ENCODE data around the gene KRT84. TPM values are rescaled to one million over a fixed set of nuclear protein-coding genes. Genes with fewer than 3 reads are reported as not detected.

KRT84 gene
- polyA plus RNA-seq, 3 donors, result not detected

DNA sequence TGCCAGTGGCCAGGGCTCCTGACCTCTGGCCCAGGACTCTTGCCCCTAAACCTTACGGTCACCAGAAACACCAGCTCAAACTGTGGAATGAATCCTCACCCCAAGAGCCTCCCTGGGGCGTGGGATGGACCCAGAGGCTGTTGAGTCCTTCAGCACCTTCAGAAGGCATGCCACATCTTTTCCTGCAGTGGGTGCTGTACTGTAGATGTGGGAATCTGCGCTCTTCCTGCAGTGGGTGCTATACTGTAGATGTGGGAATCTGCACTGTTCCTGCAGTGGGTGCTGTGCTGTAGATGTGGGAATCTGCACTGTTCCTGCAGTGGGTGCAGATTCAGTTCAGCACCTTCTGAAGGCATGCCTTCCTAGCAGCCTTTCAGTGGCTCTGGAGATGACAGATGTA lies 19.5 kb upstream of the KRT84 start:
- H3K36me3 Mint-ChIP-seq, result no peaks in the 10 kb centered on the region
- H3K27me3 Mint-ChIP-seq (ENCODE audit: low read depth in 3 of 3), result peaks cover 1 to 13% (median 6%) of the 10 kb centered on the region in 3 donors
- H3K4me3 Mint-ChIP-seq, result no peak overlapping the region
- Histone ChIP-seq H3K27me3 (ENCODE audit: control insufficient read depth in 2 of 2, insufficient read depth in 2 of 2, low read length in 2 of 2) (no peaks in the 10 kb centered on the region), H3K9ac (ENCODE audit: insufficient read depth, low read length, poor library complexity, severe bottlenecking) (no peak overlapping the region), H3K4me3 (replicated peaks in 1 of 3; ENCODE audit: low read depth in 2 of 3, low read length in 3 of 3) (no peak overlapping the region), H2AFZ (ENCODE audit: insufficient read depth, low read depth, low read length, poor library complexity, severe bottlenecking) (no peak overlapping the region), H3K36me3 (replicated peaks in 1 of 2; ENCODE audit: control insufficient read depth in 1 of 2, insufficient read depth in 2 of 2, low read length in 2 of 2) (no peaks in the 10 kb centered on the region), H4K20me1 (ENCODE audit: insufficient read depth, low read length) (no peaks in the 10 kb centered on the region), H3K27ac (ENCODE audit: low read depth in 1 of 2, low read length in 2 of 2) (no peak overlapping the region), H3K4me1 (ENCODE audit: control insufficient read depth in 1 of 2, insufficient read depth in 2 of 2, low read length in 2 of 2) (no peaks in the 10 kb centered on the region), H3K9me3 (replicated peaks in 1 of 2; ENCODE audit: control insufficient read depth in 1 of 2, insufficient read depth in 1 of 2, low read length in 2 of 2) (no peaks in the 10 kb centered on the region), H3K79me2 (ENCODE audit: insufficient read depth, low read length) (no peaks in the 10 kb centered on the region), H3K4me2 (replicated peaks; ENCODE audit: extremely low read depth, low read length, poor library complexity, severe bottlenecking) (no peak overlapping the region)
- H3K27ac Mint-ChIP-seq, result no peak overlapping the region
- peaks cover 0 to 2% (median 0%) of the 10 kb centered on the region in 7 donors for H3K9me3 Mint-ChIP-seq
- no peaks in the 10 kb centered on the region for H3K4me1 Mint-ChIP-seq
- 100% methylated on average over 1 of the region's 3 CpGs for WGBS (ENCODE audit: insufficient coverage)
- TF ChIP-seq, protein P1, sequence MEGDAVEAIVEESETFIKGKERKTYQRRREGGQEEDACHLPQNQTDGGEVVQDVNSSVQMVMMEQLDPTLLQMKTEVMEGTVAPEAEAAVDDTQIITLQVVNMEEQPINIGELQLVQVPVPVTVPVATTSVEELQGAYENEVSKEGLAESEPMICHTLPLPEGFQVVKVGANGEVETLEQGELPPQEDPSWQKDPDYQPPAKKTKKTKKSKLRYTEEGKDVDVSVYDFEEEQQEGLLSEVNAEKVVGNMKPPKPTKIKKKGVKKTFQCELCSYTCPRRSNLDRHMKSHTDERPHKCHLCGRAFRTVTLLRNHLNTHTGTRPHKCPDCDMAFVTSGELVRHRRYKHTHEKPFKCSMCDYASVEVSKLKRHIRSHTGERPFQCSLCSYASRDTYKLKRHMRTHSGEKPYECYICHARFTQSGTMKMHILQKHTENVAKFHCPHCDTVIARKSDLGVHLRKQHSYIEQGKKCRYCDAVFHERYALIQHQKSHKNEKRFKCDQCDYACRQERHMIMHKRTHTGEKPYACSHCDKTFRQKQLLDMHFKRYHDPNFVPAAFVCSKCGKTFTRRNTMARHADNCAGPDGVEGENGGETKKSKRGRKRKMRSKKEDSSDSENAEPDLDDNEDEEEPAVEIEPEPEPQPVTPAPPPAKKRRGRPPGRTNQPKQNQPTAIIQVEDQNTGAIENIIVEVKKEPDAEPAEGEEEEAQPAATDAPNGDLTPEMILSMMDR (IDR thresholded peaks at IDR 0.05), result no peak
- intact Hi-C loops (cut with micrococcal nuclease), result no loop called here
- DNase-seq, result no peak

DNA sequence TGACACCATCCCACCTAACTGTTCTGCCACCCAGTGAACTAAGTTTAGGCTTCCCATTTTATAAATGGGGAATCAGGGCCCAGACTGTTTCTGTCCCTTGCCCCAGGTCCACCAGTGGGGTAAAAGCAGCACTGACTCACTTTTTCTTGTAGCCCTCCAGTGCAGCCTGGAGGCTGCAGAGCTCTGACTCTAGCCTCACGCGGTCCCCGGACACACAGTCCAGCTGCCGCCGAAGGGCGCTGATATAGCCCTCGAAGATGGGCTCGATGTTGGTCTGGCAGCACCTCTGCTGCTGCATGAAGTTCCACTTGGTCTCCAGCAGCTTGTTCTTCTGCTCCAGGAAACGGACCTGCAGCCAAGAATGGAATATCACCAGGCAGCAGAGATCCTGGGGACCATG lies 18.1 kb upstream of the KRT84 start:
- H3K9ac ChIP-seq (ENCODE audit: insufficient read depth, low read length, poor library complexity, severe bottlenecking), result no peak overlapping the region
- Mint-ChIP-seq H3K27me3 (ENCODE audit: low read depth in 3 of 3) (peaks cover 3 to 11% (median 6%) of the 10 kb centered on the region in 3 donors), H3K27ac (no peak overlapping the region), H3K4me3 (no peak overlapping the region), H3K36me3 (no peaks in the 10 kb centered on the region), H3K9me3 (peaks cover 0 to 2% (median 0%) of the 10 kb centered on the region in 7 donors), H3K4me1 (no peaks in the 10 kb centered on the region)
- H4K20me1 ChIP-seq (ENCODE audit: insufficient read depth, low read length), result no peaks in the 10 kb centered on the region
- DNase-seq, result no peak
- WGBS (ENCODE audit: insufficient coverage), result 98% methylated on average over 9 of the region's 9 CpGs
- intact Hi-C loops (cut with micrococcal nuclease), result no loop called here
- no peaks in the 10 kb centered on the region for H3K27me3 ChIP-seq (ENCODE audit: control insufficient read depth in 2 of 2, insufficient read depth in 2 of 2, low read length in 2 of 2)
- H2AFZ ChIP-seq (ENCODE audit: insufficient read depth, low read depth, low read length, poor library complexity, severe bottlenecking), result no peak overlapping the region
- H3K4me3 ChIP-seq (replicated peaks in 1 of 3; ENCODE audit: low read depth in 2 of 3, low read length in 3 of 3), result no peak overlapping the region
- no peaks in the 10 kb centered on the region for H3K36me3 ChIP-seq (replicated peaks in 1 of 2; ENCODE audit: control insufficient read depth in 1 of 2, insufficient read depth in 2 of 2, low read length in 2 of 2)
- no peak overlapping the region for H3K27ac ChIP-seq (ENCODE audit: low read depth in 1 of 2, low read length in 2 of 2)
- TF ChIP-seq, protein P1 (IDR thresholded peaks at IDR 0.05), result no peak
- H3K9me3 ChIP-seq (replicated peaks in 1 of 2; ENCODE audit: control insufficient read depth in 1 of 2, insufficient read depth in 1 of 2, low read length in 2 of 2), result no peaks in the 10 kb centered on the region
- H3K79me2 ChIP-seq (ENCODE audit: insufficient read depth, low read length), result no peaks in the 10 kb centered on the region
- no peak overlapping the region for H3K4me2 ChIP-seq (replicated peaks; ENCODE audit: extremely low read depth, low read length, poor library complexity, severe bottlenecking)
- H3K4me1 ChIP-seq (ENCODE audit: control insufficient read depth in 1 of 2, insufficient read depth in 2 of 2, low read length in 2 of 2), result no peaks in the 10 kb centered on the region

All from CD14-positive monocyte (primary cell).